ENCODE results near the gene FAM83G. TPM values are rescaled to one million over a fixed set of nuclear protein-coding genes. Genes with fewer than 3 reads are reported as not detected.

The FAM83G gene
- total RNA-seq, 4 donors from 2014 or later, result 44.3 to 157 (median 71.3) TPM

- H3K9me3 ChIP-seq, result no peaks in the 10 kb centered on the region
- intact Hi-C loops (cut with DNase I), result no loop called here
- H3K27me3 ChIP-seq, result peaks cover 0 to 9% (median 0%) of the 10 kb centered on the region in 4 donors
- no peak overlapping the region for H3K4me3 ChIP-seq
- WGBS, 2 donors, result 69 to 73% methylated on average over 8 of the region's 8 CpGs
- TF ChIP-seq POLR2A (IDR thresholded peaks at IDR 0.05), result no peak
- no peak for TF ChIP-seq CTCF (IDR thresholded peaks at IDR 0.05)
- H3K27ac ChIP-seq, result no peak overlapping the region
- no peaks in the 10 kb centered on the region for H3K36me3 ChIP-seq
- no peaks in the 10 kb centered on the region for H3K4me1 ChIP-seq
- no peak for DNase-seq
Observed at GRCh38 chr17:18937981-18938691, 66.4 kb downstream of the FAM83G start.

GRCh38 chr17:18933102-18934058 is 71.2 kb downstream of the FAM83G start:
- DNase-seq, result no peak
- H3K27me3 ChIP-seq, result no peaks in the 10 kb centered on the region
- H3K36me3 ChIP-seq, result peaks cover 0 to 40% (median 13%) of the 10 kb centered on the region in 3 donors
- intact Hi-C loops (cut with DNase I), result no loop called here
- H3K27ac ChIP-seq, result no peak overlapping the region
- TF ChIP-seq POLR2A (IDR thresholded peaks at IDR 0.05), result no peak
- no peak for TF ChIP-seq CTCF (IDR thresholded peaks at IDR 0.05)
- H3K4me1 ChIP-seq, result no peaks in the 10 kb centered on the region
- no peak overlapping the region for H3K4me3 ChIP-seq
- no peaks in the 10 kb centered on the region for H3K9me3 ChIP-seq
- 72% methylated on average over 11 to 14 of the region's 14 CpGs for WGBS, 2 donors

GRCh38 chr17:18932360-18933055 is 72.1 kb downstream of the FAM83G start:
- Histone ChIP-seq H3K4me1 (no peaks in the 10 kb centered on the region), H3K27ac (no peak overlapping the region), H3K36me3 (peaks cover 0 to 49% (median 13%) of the 10 kb centered on the region in 3 donors), H3K4me3 (no peak overlapping the region), H3K9me3 (no peaks in the 10 kb centered on the region), H3K27me3 (no peaks in the 10 kb centered on the region)
- no peak for TF ChIP-seq CTCF (IDR thresholded peaks at IDR 0.05)
- TF ChIP-seq POLR2A (IDR thresholded peaks at IDR 0.05), result no peak
- intact Hi-C loops (cut with DNase I), result no loop called here
- DNase-seq, result no peak
- 42 to 87% methylated on average over 2 of the region's 5 CpGs for whole genome bisulfite sequencing, 2 donors

GRCh38 chr17:18928628-18929125 is 75.9 kb downstream of the FAM83G start:
- intact Hi-C loops (cut with DNase I), result no loop called here
- H3K4me1 ChIP-seq, result peaks cover 0 to 8% (median 3%) of the 10 kb centered on the region in 3 donors
- no peak overlapping the region for H3K27ac ChIP-seq
- no peaks in the 10 kb centered on the region for H3K9me3 ChIP-seq
- no peak for DNase-seq
- no peak overlapping the region for H3K4me3 ChIP-seq
- peaks cover 0 to 81% (median 13%) of the 10 kb centered on the region in 3 donors for H3K36me3 ChIP-seq
- no peaks in the 10 kb centered on the region for H3K27me3 ChIP-seq
- WGBS, 2 donors, result 92 to 95% methylated on average over 6 to 9 of the region's 9 CpGs
- TF ChIP-seq POLR2A (IDR thresholded peaks at IDR 0.05), result no peak
- no peak for TF ChIP-seq CTCF (IDR thresholded peaks at IDR 0.05)
